Measurements from ENCODE around the gene PCCA.

- TF ChIP-seq POLR2A (IDR thresholded peaks at IDR 0.05) (no peak), CTCF (IDR thresholded peaks at IDR 0.05) (no peak), EP300 (IDR thresholded peaks at IDR 0.05) (no peak)
Measured at GRCh38 chr13:100478107-100478809, 389.4 kb downstream of the PCCA start.
